PC-9 (cell line): ENCODE results near the gene MET.

Experiments used
- EZH2 ChIP-seq: fragments of 200-600 bp; sonication (generic); IDR thresholded peaks from 2 replicates; pipeline ENCODE4 v1.8.0; 2017; ENCODE audit warnings: antibody characterized with exemption, low read depth
- TF ChIP-seq, protein P1 (sequence below): fragments of 200-600 bp; sonication (generic); conservative IDR thresholded peaks from 2 replicates; pipeline ENCODE4 v1.6.1; 2017; ENCODE audit warnings: mixed run types, antibody characterized with exemption, mild to moderate bottlenecking, moderate library complexity

DNA sequence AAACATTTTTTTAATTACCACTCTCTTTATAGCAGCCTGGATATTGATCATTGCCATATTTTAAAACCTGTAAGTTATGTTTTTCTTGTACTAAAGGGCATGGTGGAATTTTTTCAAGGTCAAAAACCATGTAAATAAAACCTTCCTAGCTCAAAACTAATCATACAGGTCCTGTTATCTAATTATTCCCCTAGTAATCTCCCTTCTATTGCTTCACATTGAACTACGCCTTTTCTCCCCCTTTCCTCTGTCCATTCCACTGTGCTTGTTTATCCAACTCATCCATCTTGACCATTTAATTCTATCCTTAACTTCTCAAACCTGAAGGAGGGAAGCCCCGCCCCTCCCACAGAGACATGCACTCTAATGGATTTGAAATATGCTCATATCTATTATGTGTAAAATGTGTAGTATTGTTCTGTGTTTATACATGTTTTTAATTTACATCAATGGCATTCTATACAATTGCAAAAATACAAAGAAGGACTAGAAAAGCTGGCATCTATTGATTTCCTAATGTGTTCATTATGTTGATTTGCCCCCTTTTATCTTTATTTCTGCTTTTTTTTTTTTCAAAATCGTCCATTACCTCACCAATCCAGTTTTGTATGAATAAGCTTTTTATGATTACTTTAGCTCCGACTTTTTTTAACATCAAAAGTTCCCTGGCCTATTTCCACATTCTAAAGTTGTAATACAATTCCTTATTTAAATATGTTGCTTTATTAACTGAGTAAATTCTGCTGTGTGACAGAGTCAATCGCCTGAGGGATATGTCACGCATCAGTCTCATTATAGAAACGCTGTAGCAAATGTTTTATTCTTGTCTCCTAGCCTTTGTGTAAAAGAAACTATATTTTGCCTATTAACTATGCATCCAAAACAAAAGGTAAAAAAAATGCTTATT, 61.0 kb downstream of the MET start:
- TF ChIP-seq, protein P1, sequence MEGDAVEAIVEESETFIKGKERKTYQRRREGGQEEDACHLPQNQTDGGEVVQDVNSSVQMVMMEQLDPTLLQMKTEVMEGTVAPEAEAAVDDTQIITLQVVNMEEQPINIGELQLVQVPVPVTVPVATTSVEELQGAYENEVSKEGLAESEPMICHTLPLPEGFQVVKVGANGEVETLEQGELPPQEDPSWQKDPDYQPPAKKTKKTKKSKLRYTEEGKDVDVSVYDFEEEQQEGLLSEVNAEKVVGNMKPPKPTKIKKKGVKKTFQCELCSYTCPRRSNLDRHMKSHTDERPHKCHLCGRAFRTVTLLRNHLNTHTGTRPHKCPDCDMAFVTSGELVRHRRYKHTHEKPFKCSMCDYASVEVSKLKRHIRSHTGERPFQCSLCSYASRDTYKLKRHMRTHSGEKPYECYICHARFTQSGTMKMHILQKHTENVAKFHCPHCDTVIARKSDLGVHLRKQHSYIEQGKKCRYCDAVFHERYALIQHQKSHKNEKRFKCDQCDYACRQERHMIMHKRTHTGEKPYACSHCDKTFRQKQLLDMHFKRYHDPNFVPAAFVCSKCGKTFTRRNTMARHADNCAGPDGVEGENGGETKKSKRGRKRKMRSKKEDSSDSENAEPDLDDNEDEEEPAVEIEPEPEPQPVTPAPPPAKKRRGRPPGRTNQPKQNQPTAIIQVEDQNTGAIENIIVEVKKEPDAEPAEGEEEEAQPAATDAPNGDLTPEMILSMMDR, result no peak
- TF ChIP-seq EZH2, result no peak
